NCI-H1694 treated with DMSO at 0.1 percent for 48 hours (cell line): Measurements from ENCODE around the gene MAGEB10.
"Not testable (repeated sequence)": the region's sequence is repeated elsewhere in the genome, so short reads cannot be mapped to it uniquely, and the experiment has no call there.

Experiments
- DNase-seq: peaks from one replicate; lab custom pipeline; 2025; lab: John Stamatoyannopoulos, UW

Gene MAGEB10, protein sequence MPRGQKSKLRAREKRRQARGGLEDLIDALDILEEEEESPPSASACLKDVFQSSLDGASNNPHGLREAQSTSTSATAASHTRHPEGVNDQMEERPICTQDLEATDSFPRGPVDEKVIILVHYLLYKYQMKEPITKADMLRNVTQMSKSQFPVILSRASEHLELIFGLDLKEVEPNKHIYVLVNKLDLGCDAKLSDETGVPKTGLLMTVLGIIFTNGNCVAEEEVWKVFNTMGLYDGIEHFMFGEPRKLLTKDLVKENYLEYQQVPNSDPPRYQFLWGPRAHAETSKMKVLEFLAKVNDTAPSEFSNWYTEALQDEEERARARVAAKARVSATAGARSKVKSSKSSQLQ

DNA sequence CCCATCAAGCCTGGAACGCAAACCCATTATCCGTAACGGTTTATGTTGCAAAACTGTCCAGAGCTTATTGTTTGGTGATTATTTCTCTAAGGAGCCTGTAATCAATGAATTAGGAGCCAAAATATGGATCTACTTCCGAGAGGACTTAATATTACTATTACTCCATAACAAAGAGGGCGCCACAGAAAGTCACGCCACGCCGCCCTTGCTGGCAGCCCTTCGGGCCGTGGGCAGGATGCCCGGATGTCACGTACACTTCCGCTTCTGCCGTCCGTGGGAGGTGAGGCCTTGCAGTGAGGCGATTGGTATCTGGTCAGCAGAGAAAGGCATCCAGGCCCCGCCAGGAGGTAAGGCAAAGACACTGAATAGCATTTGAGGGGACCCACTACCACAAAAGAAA, at the start of gene MAGEB10:
Gene MAGEB10, plus strand, starts transcription at position 301 of the 400 bp plus-strand sequence. CDS start 13,317 bp downstream, outside the sequence.
- no peak for DNase-seq

DNA sequence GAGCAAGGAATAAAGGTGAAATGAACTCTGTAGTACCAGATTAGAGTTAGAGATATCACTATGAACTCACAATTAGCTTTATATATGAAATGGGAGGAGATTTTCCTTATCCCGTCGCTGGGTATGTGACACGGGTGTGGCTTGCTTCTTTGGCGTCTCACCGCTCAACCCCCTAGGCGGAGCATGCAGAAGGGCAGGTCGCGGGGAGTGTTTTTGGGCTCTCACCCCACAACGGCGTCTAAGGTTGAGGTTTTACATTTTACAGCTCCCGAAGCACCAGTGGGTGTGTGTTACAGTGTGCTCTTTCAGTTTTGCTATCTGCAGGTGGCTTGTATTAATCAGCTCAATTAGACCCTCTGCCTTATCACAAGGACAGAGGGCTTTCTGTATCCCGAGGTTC, 42.1 kb upstream of the MAGEB10 start:
- DNase-seq, result no peak

GRCh38 chrX:27767387-27767786, 40.4 kb upstream of the MAGEB10 start:
- DNase-seq, result no peak

- no peak for DNase-seq
These were observed 31.8 kb upstream of the MAGEB10 start for GRCh38 chrX:27775984-27776383.

- DNase-seq, result no peak
These were observed 11.0 kb upstream of the MAGEB10 start for GRCh38 chrX:27796640-27797257.

DNA sequence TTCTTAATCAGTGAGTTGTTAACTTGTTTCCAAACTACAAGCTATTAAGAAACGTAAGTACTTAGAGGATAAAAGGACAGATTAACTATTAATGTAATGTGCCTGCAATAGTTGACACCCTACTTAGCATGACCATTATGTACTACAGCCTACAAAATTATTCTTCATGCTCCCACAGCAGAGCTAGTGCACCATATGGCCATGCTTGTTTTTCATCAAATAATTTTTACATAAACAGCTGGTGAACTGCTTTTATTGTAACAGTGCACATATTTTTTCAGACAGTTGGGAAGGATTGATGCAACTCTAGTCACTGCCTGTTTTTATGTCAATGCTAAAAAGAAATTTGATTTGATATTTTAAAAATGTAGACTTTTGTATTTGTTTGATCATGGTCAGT, 10.2 kb upstream of the MAGEB10 start:
- peak; percentile 89 for DNase-seq

DNA sequence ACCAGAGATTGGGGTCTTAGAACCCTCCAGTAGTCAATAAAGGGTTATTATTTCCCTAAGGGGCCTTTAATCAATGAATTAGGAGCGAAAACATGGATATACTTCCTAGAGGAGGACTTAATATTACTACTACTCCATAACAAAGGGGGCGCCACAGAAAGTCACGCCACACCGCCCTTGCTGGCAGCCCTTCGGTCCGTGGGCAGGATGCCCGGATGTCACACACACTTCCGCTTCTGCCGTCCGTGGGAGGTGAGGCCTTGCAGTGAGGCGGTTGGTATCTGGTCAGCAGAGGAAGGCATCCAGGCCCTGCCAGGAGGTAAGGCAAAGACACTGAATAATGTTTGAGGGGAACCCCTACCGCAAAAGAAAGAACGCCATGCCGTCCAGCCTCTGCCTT, 436 bp downstream of the MAGEB10 start:
- no peak for DNase-seq

DNA sequence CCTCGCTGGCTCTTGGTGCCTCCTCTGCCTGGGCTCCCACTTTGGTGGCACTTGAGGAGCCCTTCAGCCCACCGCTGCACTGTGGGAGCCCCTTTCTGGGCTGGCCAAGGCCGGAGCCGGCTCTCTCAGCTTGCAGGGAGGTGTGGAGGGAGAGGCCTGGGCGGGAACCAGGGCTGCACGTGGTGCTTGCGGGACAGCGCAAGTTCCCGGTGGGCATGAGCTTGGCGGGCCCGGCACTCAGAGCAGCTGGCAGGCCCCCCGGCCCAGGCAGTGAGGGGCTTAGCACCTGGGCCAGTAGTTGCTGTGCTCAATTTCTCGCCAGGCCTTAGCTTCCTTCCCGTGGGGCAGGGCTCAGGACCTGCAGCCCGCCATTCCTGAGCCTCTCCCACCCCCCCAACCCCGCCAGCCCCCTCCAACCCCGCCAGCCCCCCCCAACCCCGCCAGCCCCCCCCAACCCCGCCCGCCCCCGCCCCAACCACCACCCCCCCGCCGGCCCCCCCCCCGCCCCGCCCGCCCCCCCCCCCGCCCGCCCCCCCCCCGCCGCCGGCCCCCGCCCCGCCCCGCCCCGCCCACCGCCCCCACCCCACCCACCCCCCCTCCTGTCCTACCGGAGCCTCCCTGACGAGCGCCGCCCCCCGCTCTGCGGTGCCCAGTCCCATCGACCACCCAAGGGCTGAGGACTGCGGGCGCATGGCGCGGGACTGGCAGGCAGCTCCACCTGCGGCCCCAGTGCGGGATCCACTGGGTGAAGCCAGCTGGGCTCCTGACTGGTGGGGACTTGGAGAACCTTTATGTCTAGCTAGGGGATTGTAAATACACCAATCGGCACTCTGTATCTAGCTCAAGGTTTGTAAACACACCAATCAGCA, 1.4 kb downstream of the MAGEB10 start:
- not testable (repeated sequence) for DNase-seq

DNA sequence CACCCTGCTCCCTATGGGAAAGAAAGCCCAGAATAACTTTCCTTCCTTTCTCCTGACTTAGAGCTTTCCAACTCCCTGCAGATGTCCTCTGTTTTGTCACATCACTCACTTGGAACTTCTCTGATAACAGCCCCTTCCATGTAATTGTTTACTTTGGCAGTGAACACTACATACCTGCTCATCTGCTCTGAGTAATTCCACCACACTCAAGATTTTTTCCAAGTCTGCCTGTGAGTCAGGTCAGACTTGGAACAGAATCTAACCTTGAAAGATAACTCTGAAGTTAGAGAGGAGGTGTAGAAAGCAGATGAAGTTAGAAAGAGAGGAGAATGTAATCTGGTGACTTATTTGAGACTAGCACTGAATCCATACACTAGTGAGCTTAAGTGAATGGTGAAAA, 7.4 kb downstream of the MAGEB10 start:
- DNase-seq, result no peak

DNA sequence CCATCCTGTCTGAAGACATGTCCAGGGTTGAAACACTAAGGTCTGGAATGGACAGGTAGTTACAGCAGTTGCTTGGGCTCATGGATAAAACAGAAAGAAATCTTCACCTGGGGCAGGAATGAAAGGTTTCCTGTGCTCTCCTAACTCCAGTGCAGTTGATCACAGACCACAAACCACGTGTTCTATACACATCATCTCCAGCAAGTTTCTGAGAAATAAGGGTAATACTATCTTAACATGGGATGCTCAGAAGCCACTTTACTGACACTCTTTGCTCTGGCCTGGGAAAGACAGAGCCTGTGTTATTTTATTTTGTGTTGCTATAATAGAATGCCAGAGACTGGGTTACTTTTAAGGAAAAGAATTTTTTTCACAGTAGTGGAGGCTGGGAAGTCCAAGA, 16.0 kb downstream of the MAGEB10 start:
- no peak for DNase-seq

DNA sequence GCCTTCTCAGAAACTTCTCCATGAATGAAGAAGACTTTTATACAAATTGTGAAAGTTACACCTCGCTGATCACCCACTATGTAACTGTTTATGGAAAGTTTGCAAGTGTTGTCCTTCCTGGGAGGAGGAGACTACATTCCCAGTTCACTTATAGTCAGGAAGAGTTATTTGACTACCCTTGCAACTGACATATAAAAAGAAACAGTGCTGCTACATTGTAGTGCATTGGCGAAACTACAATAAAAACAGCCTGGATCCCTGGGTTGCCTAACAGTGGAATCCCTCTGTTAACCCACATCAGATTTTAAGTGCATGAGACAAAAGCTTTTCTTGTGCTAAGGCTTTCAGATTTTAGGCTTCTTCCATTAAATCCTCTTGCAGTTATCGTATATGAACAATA, 30.4 kb downstream of the MAGEB10 start:
- DNase-seq, result no peak

GRCh38 chrX:27840881-27841280, 33.1 kb downstream of the MAGEB10 start:
- no peak for DNase-seq

GRCh38 chrX:27842859-27843258, 35.1 kb downstream of the MAGEB10 start:
- no peak for DNase-seq

GRCh38 chrX:27860337-27860736, 52.5 kb downstream of the MAGEB10 start:
- DNase-seq, result no peak

DNA sequence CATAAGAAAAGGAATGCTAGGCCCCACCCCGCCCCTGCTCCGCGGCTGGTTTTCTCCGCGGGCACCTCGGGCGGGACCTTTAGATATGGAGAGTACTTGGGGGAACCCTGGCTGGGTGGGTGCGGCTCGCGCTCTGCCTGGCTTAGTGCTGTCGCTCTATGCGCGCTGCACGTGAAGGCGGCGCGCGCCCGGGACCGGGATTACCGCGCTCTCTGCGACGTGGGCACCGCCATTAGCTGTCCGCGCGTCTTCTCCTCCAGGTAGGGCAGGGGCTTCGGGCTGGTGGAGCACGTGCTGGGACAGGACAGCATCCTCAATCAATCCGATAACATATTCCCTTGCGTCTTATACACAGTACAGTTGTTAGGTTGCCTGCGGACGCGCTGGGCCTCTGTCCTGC, 56.0 kb downstream of the MAGEB10 start:
- DNase-seq, result no peak
